Stimulated activated CD4-positive, alpha-beta T cell treated with anti-CD3 and anti-CD28 coated beads, Interleukin-15, amount 100 ng/mL, for 48 hours (primary cell): ENCODE measurements around the gene CRYGA.
"Not testable (repeated sequence)": the region's sequence is repeated elsewhere in the genome, so short reads cannot be mapped to it uniquely, and the experiment has no call there.

Source experiments
- DNase-seq, 2 donors: peaks; one replicate each; pipeline ENCODE4 v3.0.0-alpha.2; 2020; ENCODE audit warnings: low read depth in 2 of 2

The CRYGA gene

DNA sequence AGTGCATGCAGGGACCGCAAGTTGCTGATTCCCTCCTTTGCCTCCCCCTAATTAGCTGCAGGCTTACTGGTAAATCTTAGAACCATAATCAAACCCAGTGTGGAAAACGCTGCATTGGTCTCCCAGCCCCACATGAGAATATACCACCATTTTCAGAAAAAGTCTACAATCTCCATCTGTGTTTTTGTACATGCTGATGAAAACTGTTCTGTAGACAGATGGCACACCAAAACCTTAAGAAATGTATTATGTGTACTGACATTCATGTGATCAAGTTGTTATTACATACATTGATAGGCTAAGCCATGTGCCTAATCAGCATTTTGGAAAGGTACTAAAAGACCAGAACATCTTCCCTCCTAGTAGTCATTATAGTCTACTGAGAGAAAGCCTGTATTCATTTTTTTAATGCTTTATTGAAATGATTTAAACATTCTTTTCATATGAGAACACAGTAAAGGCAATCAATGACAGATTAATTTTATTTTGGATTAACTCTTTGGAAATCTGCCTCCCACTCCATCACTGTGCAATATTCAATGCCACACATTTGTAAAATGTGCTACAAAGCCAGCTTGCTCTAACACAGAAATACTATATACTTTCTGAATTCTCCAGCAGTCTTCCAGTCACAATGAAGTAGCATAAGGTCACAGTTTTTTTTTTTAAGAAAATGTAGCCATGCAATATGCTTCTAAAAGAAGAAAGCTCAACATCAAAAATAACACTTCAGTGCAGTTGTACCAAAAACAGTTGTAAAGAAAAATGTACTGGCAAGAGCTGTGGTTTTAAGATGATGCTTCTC lies 1.8 kb upstream of the CRYGA start:
- no peak for DNase-seq

DNA sequence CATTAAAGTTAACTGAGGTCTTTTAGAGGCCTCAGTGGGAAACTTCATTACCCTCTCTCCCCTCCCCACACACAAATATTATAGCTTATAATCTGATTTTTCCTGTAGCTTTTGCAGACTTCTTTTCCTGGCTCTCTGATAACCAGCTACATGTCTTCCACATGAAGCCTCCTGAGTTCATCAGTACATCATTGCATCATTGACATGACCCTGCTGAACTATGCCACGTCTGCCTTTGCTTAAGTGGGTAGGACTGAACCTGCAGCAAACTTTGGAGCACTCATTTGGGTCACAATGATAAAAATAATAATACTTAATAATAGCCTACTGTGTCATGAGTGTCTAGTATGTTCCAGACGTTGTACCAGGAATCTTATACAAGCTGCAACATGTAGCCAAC lies 7.0 kb downstream of the CRYGA start:
- DNase-seq, result no peak

DNA sequence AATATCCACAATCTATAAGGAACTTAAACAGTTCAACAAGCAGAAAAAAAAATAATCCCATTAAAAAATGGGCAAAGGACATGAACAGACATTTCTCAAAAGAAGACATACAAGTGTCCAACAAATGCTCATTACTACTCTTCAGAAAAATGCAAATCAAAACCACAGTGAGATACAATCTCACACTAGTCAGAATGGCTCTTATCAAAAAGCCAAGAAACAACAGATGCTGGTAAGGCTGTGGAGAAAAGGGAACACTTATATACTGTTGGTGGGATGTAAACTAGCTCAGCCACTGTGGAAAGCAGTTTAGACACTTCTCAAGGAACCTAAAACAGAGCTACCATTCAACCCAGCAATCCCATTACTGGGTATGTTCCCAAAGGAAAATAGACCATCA lies 10.2 kb downstream of the CRYGA start:
- DNase-seq, result no peak

DNA sequence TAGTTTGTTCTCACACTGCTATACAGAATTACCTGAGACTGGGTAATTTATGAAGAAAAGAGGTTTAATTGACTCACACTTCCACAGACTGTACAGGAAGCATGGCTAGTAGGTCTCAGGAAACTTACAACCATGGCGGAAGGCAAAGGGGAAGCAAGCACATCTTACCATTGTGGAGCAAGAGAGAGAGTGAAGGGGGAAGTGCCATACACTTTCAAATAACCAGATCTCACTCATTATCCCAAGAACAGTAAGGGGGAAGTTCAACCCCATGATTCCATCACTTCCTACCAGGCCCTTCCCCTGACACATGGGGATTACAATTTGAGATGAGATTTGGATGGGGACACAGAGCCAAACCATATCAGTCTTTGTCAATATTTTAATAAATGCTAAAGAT lies 12.4 kb downstream of the CRYGA start:
- DNase-seq, result no peak

DNA sequence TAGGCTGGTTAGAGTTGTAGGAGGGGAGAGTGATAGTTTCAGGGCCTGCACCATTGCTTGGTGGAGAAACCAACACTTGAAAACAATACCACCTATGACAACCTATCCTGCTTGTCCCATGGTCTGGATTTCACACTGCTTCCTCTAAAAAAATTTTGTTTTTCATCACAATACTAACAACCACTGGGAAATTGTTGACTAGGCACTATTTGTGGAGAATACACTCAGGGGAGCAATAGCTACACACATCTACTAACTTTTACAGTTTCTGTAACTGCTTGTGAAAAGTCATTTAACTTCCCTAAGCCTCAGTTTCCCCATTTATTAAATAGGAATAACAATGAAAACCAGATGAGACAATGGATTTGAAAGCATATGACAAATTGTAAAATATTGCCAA lies 13.3 kb downstream of the CRYGA start:
- no peak for DNase-seq

DNA sequence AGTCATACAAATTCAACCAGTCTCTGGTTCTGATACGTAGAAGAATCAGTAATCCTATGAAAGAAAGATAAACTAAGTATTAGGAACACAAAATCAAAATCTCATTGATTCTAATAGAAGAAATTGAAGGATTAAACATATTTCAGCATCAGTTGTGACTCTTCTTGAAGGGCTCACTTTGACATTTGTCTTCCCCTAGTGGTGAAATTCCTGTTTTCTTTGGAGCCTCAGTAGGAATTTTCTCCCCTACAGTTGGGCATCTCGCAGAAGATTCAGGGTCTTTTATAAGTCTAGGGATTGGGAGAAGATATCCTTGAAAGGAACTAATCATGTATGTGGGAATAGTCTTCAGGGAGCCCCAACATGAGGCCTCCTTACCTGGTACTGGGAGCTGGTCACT lies 14.6 kb downstream of the CRYGA start:
- no peak for DNase-seq

DNA sequence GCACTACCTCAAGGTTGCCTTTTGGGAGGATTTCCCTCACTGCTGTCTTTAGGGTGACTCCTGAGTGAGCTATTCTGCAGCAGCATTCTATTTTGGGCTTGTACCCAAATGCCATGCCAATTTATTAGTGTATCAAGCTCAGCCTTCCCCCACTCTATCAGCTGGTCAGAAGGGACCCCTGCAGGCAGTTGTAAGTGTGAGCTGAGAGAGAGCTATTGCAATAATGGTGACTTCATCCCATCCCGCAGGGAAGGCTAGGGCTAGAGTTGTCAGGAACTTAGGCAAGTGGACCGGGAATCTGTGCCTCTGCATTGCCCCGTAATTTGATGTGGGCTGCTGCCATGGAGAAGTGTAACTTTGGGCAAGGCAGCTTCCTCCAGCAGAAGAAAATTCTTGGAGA lies 15.6 kb downstream of the CRYGA start:
- no peak for DNase-seq

DNA sequence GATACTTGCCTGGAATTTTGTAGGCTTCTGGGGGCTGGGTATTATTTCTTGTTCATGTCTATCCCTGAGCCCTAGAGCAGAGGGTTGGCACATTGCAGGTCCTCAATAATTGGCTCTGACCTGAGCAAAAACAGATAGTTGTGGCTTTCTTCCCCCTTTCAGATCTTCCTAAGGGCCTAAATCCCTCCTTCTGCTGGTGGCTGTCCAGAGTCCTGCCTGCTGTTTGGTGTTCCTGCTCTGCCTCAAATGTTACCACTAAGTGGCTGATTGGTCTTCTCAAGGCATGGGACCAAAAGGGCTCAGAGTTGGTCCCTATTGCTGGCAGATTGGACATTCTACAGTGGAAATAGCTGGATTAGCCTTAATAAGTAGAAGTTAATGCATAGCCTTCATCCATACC lies 16.4 kb downstream of the CRYGA start:
- DNase-seq, result no peak

DNA sequence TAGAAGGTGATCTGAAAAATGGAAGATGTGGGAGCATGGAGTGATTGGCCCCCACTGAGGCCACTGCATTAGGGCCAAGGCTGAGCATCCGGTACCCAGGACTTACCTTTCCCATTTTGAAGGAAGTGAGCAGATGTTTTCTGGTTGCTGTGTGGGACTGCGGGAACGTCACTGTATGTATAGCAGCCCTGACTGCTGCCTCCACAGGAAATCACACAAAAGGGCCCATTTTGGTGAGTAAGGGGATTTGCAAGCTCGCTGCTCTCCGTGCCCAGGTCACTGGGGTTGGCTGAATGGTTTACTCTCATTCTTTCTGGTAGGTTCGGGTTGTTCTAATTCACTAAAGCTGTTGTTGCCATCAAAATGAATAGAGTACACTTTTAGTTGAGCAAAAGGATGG lies 17.4 kb downstream of the CRYGA start, which contains the start of gene CRYGB:
Gene CRYGB, minus strand, starts transcription at position 153 of the 400 bp plus-strand sequence. Its CDS starts 38 bp downstream, at position 115.
- DNase-seq, result no peak

DNA sequence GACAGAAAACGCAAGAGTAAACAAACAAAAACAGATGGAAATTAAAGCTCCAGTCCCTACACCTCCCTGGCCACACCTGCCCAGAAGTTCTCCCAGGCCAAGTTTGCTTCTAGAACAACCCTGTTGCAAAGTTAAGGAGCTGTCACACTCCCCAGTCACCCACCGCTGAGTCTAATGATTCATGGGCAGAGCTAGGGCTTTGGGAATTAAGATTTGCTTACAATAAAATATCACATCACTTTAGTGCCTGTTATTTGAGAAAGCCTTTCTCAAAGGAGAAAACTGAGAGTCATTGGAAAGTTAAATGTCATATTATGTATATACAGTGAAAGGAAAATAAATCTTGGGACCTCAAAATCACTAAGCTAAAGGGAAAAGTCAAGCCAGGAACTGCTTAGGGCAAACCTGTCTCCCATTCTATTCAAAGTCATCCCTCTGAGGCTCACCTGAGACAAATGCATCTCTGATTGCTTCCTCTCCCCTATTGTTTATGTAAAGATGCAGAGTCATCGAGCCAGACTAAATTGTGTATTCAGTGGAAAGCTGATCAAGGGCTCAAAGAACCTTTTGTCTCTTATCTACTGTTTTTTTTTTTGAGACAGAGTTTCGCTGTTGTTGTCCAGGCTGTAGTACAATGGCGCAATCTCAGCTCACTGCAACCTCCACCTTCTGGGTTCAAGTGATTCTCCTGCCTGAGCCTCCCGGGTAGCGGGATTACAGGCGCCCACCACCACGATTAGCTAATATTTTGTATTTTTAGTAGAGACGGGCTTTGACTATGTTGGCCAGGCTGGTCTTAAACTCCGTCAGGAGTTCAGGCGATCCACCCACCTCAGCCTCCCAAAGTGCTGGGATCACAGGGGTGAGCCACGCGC lies 20.2 kb downstream of the CRYGA start:
- no peak for DNase-seq

DNA sequence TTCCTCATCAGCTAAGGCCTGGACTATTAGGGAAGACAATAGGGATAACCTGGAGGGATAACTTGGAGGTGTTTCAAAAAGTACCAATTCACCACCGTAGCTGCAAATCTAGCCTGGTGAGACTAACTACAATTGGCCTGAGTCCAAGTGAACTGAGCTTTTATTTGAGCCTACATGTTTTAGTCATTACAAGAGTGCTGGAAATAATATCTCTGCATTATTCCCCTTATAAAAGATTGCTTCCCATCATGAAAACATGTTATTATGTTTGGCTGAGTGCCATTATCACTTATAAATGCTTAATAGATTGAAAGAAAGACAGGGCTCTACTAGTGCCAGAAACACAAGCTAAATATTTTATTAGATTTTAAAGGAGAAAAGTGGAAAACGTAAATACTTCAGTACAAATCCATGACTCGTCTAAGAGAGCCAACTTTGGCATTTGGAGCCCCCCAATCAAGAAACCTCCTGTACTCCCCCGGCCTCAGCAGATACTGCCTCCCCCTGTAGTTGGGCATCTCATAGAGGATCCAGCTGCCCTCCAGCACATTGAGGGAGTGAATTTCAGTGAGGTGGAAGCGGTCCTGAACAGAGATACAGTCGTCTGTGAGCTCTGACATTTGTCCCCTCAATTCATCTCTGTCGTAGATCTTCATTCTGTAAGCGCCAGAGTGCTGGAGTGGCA lies 21.0 kb downstream of the CRYGA start:
- DNase-seq, result no peak

DNA sequence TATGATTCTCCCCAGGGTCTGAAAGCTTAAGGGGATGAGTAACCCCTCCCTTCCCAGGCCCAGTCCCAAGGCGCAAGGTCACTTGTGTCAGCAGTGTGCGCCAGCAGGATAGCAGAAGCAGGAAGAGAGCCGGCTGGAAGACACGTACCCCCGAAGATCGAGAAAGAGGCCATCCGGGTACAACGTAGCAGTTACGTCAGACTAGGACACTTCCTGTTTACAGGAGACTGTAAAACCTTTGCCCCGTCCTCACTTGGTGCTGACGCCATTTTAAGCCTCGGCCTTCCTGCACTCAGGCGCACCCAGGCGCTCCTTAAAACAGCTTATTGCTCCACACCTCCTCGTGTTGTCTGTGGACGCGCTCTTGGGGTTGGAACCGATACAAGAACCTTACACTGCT lies 23.9 kb downstream of the CRYGA start:
- DNase-seq, result no peak

DNA sequence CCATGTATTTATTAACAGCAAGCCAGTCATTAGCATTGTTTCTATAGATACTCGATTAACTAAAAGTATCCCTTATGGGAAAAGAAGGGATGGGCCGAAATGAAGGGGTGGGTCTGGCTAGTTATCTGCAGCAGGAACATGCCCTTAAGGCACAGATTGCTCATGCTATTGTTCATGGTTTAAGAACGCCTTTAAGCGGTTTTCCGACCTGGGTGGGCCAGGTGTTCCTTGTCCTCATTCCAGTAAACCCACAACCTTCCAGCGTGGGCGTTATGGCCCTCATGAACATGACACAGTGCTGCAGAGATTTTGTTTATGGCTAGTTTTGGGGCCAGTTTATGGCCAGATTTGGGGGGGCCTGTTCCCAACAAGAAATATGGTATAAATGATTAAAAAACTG lies 25.1 kb downstream of the CRYGA start:
- not testable (repeated sequence) for DNase-seq

DNA sequence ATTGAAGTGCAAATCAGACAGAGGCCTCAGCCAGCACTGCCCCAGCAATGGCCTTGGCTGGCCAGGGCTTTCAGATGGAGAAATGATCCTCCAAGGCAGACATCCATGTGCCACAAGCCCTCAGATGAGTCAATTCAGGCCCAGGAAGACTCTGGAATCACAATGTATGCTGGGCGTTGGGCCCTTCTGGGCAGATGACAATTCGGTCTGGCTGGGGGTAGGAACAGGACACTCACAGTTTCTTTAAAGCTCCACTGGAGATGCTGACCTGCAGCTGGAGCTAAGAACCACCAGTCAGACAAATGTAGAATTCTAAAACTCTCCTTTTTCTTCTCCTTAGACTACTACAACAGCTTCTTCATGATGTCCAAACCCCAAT lies 26.7 kb downstream of the CRYGA start:
- DNase-seq, result no peak

DNA sequence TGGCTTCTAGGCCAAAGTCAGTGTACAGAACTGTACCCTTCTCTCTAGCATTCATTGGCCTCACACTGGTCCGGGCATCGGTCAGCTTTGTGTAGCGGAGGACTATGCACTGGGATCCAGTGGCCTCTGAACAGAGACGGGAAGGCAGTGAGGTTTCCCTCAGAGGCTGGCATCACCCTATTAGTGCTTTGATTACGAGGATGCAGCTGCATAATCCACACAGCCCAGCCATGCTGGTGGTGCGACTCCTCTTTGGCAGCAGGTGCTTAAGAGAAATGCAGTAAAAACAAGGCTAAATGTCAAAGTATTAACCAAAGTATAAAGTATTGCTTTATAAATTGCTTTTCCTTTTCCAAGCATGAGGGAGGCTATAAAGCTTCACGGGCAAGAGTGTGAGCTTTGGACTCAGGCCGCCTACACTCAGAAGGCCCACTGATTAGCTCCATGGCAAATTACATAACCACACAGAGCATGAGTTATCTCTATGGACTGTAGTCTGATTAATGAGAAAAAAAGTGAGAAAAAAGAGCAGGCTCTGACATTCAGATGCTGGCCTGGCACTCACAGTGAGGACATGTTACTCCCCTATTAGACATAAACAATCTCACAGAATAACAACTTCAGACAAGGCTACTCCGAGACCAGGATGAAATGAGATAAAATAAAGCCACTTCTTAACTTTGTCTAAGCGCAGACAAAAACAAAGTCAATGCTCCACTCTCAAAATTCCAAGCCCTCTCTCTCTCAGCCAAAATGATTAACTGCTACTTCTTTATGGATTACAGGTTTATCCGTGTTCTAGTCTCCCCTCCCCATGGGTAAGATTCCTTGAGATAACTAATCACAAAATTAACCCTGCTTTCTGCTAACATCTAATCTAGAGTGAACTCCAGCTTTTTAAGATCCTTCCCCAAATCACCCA lies 27.3 kb downstream of the CRYGA start:
- no peak for DNase-seq

DNA sequence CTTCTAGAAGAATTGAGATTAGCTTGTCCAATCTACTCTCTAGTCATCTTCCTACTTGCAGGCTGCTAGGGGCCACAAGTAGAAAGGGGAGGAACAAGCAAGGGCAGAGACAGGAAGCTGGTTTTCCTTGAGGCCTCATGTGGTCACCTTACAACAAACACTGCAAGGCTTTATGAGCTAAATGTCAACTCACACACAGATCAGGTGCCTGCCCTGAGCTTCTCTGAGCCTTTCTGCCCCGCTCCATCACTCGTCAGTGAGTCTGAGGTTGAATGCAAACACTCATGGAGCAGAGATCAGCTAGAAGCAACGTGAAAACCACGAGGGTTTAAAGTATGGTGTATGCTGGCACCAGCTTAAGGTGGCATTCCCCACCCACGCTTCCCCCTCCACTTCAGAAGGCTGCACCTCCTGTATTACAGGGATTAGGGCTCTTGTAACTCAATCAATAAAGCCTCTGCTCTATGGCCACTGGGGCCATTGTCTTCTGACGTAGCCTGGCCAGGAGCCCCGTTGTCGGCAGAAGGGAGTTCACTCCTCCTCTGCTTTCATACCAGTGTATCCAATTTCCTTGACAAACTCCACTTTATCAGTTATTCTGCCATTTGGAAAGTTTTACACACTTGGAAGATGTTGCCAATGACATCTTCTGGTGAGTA lies 28.3 kb downstream of the CRYGA start:
- DNase-seq, result no peak

DNA sequence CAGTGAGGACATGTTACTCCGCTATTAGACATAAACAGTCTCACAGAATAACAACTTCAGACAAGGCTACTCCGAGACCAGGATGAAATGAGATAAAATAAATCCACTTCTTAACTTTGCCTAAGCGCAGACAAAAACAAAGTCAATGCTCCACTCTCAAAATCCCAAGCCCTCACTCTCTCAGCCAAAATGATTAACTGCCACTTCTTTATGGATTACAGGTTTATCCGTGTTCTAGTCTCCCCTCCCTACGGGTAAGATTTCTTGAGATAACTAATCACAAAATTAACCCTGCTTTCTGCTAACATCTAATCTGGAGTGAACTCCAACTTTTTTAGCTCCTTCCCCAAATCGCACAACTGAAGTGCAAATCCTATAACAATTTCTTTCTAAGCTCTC lies 32.7 kb downstream of the CRYGA start:
- no peak for DNase-seq

DNA sequence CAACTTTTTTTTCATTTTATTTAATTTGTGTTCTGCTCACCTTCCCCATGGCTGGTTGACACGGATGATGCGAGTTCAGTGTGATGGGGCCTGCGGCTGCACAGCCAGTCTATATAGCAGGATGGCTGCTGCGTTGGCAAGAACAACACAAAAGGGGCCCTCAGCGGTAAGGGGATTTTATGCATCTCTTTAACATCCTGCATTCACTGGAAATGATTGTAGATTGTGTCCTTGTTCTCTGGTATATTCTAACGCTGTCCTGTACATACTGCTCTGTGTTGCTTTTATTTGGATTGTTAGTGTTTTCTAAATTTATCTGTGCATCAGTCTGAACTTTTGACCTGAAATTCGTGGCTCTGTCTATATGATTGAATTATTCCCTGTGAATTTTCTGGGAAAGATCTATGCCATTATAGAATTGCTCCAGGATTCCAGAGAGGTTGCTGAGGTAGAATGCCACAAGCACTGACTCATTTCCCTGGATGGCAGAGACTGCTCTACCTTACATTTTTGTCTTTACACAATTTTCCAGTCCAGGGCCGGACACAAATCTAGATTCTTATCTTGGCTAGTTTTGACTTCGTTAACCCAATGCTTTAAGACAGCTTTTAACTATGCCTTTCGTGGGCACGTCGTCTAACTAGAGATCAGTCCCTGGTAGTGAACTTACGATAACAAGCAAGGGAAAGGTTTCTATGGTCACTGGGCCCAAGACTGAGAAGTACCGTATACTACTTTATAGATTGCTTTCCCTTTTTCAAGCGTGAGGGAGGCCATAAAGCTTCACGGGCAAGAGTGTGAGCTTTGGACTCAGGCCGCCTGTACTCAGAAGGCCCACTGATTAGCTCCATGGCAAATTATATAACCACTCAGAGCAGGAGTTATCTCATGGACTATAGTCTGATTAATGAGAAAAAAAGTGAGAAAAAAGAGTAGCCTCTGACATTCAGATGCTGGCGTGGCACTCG lies 33.4 kb downstream of the CRYGA start, which contains the start of gene CRYGC:
Gene CRYGC, minus strand, starts transcription at position 85 of the 968 bp plus-strand sequence. Its CDS starts 36 bp downstream, at position 49.
- DNase-seq, result no peak

DNA sequence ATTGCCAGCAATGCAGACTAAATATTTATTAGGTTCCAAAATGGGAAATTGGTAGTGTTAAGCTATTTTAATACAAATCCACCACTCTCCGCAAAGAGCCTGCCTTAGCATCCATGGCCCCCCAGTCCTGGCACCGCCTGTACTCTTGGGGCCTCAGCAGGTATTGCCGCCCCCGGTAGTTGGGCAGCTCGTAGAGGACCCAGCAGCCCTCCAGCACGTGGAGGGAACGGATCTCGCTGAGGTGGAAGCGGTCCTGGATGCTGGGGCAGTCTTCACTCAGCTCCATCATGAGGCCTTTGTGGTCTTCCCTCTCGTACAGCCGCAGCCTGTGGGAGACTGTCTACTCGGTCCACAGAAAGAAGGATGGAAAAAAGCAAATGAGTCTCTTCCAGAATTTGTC lies 35.3 kb downstream of the CRYGA start:
- DNase-seq, result no peak
